ENCODE measurements around the gene LAMA5.

LAMA5 gene

DNA sequence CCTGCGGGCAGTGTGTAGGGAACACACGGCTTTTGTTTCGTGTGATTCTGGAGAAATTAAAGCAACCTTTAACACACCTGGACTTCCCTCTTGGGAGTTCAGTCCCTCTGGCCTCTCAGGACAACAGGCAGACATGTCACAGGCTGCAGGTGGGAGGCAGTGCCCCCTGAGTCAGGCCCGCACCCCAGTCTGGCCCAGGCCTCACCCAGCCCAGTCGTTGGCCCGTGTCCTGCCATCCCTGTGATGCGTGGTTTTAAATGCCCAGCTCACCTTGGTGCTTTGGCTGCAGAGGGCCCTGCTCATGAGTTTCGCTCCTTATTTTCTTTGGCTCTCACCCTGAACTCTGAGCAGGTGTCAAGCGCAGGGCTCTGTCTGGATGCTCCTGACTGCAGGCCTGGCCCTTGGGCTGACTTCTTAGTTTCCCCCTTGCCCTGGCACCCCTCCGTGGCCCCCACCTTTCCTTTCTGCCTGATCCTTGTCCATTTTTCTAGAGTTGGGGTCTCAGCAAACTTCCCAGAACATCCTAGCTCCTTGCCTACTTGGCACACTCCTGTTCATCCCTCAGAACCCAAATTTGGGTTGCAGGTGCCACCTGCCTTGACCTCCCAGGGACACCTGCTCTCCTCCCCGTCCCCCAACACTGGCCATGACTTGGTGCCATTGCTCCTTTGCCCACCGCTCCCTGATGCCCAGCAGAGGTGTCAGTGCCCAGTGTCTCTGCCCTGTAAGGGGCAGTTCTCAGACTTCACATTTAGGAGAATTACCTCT lies 42.2 kb upstream of the LAMA5 start:
- in situ Hi-C loops (cut with HindIII; ENCODE audit: low pct_unique_long_range_greater_than_20kb, low sequenced_read_pairs), result no loop called here
- no peak for DNase-seq (ENCODE audit: low read depth in 1 of 2, low spot score in 1 of 2)
- TF ChIP-seq JUND (IDR thresholded peaks at IDR 0.05; ENCODE audit: low read depth), result no peak

DNA sequence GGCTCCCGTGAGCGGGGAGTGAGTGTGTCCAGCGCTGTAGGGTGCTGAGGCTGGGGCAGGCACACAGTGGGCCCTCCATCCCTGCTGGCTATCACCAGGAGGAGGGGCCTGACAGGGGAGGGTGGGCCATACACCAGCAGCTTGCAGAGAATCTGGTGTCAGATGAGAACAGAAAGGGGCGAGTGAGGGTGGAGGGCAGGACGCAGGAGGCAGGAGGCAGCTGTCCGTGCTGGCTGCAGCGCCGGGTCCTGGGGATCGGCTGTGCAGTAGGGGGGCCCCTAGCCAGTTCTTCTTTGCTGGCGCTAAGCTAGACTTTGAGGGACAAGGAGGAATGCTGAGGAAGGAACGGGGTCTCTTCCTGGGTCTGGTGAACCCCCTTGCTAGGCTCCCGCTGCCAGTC lies 41.5 kb upstream of the LAMA5 start:
- in situ Hi-C loops (cut with HindIII; ENCODE audit: low pct_unique_long_range_greater_than_20kb, low sequenced_read_pairs), result no loop called here
- no peak for DNase-seq (ENCODE audit: low read depth in 1 of 2, low spot score in 1 of 2)
- TF ChIP-seq JUND (IDR thresholded peaks at IDR 0.05; ENCODE audit: low read depth), result no peak

DNA sequence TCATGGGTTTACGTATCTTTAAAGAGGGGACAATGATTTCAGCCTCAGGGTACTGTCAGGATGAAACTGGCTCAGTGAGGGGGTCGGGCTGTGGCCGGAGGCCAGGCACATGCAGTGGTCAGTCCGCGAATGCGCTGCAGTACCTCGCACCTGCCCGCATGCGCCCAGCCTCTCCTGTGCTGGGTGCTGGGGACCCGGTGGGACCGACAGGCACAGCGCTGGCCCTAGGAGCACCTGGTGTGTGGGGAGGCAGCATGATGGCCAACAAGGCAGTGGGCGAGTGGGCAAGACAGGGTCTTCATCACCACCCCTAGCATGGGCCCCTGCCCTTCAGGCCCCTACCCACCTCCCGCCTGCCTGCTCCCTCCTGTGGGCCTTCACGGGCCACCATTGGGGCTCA lies 40.9 kb upstream of the LAMA5 start:
- no peak for TF ChIP-seq JUND (IDR thresholded peaks at IDR 0.05; ENCODE audit: low read depth)
- in situ Hi-C loops (cut with HindIII; ENCODE audit: low pct_unique_long_range_greater_than_20kb, low sequenced_read_pairs), result no loop called here
- DNase-seq (ENCODE audit: low read depth in 1 of 2, low spot score in 1 of 2), result no peak

DNA sequence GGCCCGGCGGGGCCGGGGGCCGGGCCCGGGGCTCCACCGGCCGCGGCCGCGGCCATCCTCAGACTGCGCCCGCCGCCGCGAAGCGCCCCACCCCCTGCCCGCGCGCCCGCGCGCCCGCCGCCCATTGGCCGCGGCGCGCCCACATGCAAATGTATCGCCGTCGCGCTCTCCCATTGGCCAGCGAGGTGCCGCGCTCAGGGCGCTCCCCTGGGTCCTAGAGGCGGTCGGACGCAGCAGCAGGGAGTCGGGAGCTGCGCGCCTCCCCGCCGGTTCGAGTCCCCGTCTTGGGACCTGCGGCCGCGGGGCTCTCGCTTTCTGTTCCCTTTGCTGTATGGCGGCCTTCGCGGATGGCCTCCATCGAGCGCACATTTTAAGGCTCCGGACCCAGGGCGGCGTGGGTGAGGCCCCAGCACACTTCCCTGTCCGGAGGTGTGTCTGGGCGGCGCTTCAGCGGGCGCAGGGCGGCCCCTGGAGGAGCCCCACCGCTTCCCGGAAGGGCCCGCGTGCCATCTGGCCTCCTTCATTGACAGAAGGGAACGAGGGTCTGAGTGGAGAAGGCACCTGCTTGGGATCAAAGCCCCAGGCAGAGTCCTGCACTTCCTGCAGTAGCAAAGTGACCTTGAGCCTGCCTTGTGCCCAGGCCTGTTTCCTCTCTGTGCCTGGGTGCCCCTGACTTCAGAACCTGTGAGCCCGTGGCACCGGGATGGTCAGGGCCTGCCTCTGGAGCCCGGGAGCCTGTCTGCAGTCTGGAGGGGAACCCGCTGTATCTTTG lies 40.3 kb upstream of the LAMA5 start, which contains the start of gene CABLES2:
CABLES2 (minus strand) TSS at position 65 of the 772 bp plus-strand sequence; CDS start at position 56, 9 bp downstream.
- in situ Hi-C loops (cut with HindIII; ENCODE audit: low pct_unique_long_range_greater_than_20kb, low sequenced_read_pairs), result no loop called here
- DNase-seq (ENCODE audit: low read depth in 1 of 2, low spot score in 1 of 2), result peak; percentile 97
- no peak for TF ChIP-seq JUND (IDR thresholded peaks at IDR 0.05; ENCODE audit: low read depth)

DNA sequence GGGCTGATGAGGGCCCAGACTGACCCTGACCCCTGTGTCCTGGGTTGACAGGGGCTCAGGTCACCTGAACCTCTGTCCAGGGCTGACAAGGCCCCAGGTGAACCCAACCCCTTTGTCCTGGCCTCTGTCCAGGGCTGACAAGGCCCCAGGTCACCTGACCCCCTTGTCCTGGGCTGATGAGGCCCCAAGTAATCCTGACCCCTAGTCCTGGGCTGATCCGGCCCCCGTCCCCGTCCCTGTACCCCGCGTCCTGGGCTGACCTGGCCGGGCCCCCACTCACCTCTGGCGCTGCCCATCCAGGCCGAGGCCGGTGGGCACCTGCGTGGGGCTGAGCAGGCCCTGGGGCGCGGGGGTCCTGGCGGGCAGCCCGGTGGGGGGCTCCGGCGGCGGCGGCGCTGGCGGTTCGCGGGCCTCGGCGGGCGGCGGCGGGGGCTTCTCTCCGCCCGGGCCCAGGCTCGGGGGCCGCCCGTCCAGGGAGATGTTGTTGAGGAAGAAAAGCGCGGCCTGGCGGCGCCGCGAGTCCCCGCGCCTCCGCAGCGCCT lies 39.6 kb upstream of the LAMA5 start:
- no peak for TF ChIP-seq JUND (IDR thresholded peaks at IDR 0.05; ENCODE audit: low read depth)
- in situ Hi-C loops (cut with HindIII; ENCODE audit: low pct_unique_long_range_greater_than_20kb, low sequenced_read_pairs), result no loop called here
- DNase-seq (ENCODE audit: low read depth in 1 of 2, low spot score in 1 of 2), result no peak

DNA sequence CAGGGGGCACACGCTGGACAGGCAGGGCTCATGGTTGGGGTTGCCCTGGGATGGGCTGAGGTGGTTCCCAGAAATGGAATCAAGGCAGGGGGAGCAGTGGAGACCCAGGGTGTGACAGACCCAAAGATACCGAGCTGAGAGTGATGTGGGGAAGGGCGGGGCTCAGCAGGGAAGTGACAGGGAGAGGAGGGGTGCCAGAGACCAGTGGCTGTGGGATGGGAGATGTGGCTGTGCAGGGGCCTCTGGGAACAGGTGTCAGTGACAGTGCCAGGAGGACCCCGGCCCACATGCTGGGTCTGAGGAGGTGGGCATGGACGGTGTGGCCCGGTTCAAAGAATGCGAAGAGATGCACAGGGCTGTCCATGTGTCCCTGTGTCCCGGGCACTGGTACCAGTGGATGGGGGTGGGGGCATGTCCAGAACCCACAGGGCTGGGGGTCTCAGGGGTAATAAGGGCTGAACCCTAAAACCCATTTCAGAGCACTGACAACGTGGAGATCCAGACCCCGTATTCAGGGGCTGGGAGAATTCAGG lies 38.9 kb upstream of the LAMA5 start:
- DNase-seq (ENCODE audit: low read depth in 1 of 2, low spot score in 1 of 2), result no peak
- in situ Hi-C loops (cut with HindIII; ENCODE audit: low pct_unique_long_range_greater_than_20kb, low sequenced_read_pairs), result no loop called here
- TF ChIP-seq JUND (IDR thresholded peaks at IDR 0.05; ENCODE audit: low read depth), result no peak

DNA sequence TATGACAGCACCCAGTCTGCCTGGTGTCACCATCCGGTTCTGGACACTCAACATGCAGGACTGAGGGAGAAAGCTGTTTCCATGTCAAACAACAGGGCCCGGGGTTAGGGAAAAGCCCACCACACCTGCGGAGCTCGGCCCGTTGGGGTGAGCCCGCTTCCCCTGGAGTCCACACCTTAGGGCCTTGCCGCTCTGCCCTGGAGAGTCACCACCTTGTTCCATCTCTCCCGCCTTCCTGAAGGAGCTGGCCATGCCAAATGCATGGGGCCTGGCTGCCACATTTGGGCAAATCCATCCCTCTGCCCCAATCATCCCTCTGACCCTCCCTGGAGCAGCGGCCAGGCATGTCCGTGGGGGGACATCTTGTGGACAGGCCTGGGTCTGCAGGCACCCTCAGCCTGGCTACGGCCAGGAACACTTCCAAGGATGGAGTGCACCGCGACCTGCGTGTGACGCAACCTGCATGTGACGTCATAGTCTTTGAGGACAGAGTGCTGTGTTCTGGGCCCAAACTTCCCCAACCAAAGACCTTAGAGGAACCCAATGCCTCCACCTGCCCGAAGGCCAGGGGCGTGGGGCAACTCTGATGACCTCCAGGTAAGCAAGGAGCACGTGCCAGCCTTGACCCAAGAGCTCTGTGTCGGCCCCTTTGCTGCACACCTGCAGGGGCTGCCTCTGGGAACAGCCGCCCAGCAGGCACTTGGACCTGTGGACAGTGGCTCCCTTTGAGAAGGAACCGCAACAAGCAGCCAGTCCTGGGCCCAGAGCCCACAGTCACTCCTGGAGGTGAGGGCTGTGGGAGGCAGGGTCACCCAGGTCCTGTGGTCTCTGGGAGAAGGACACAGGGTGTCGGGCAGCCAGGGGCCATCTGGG lies 38.2 kb upstream of the LAMA5 start:
- in situ Hi-C loops (cut with HindIII; ENCODE audit: low pct_unique_long_range_greater_than_20kb, low sequenced_read_pairs), result no loop called here
- no peak for TF ChIP-seq JUND (IDR thresholded peaks at IDR 0.05; ENCODE audit: low read depth)
- DNase-seq (ENCODE audit: low read depth in 1 of 2, low spot score in 1 of 2), result peak; percentile 51 to 72

DNA sequence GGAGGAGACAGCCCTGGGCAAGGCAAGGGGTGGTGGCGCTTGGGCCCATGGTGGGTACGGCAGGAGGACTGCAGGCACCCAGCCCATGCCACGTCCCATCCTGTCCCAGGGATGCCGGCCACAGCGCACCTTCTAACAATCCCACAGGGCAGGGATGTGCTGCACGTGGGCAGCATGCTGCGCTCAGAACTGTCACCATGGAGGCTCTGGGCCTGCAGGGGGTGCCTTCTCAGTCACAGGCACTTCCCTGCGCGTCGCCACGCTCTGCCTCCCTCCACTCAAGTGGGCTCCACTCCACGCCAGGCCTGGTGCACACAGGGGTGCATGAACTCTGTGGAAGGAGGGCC lies 37.6 kb upstream of the LAMA5 start:
- no peak for TF ChIP-seq JUND (IDR thresholded peaks at IDR 0.05; ENCODE audit: low read depth)
- in situ Hi-C loops (cut with HindIII; ENCODE audit: low pct_unique_long_range_greater_than_20kb, low sequenced_read_pairs), result no loop called here
- no peak for DNase-seq (ENCODE audit: low read depth in 1 of 2, low spot score in 1 of 2)

DNA sequence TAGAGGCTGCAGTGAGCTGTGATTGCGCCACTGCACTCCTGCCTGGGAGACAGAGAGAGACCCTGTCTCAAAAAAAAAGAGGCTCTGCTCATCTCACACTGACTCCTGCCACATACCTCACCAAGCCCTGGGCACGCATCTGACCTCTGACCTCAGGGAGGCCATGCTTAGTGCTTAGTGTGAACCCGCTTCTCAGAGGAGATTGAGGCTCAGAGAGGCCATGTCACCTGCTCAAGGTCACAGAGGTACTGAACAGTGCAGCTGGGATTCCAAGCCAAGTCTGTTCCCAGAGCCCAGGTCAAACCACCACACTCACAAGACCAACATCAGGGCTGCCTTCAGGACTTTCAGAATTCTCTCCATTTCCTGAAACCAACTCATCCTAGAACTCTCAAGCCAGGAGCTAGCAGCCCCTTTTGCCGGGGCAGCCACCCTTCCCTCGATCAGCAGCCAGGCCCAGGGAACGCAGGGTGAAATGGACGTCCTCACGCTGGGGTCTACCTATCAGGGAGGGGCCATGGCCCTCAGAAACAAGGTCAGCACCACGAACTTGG lies 37.1 kb upstream of the LAMA5 start:
- no peak for TF ChIP-seq JUND (IDR thresholded peaks at IDR 0.05; ENCODE audit: low read depth)
- in situ Hi-C loops (cut with HindIII; ENCODE audit: low pct_unique_long_range_greater_than_20kb, low sequenced_read_pairs), result no loop called here
- no peak for DNase-seq (ENCODE audit: low read depth in 1 of 2, low spot score in 1 of 2)

DNA sequence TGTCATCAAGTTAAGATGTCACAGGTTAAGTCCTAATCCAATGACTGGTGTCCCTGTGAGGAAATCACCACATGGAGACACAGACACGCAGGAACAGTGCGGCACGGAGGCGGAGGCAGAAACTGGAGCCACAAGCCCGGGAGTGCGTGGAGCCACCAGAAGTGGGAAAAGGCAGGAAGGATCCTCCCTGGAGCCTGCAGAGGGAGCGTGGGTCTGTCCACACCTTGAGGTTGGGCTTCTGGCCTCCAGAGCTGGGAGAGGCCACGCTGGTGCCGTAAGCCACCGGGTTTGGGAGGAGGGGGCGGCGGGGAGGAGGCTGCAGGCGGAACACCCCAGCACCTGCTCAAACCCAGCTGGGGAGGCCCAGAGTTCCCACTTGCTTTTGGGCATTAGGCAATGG lies 36.2 kb upstream of the LAMA5 start:
- in situ Hi-C loops (cut with HindIII; ENCODE audit: low pct_unique_long_range_greater_than_20kb, low sequenced_read_pairs), result no loop called here
- DNase-seq (ENCODE audit: low read depth in 1 of 2, low spot score in 1 of 2), result no peak
- no peak for TF ChIP-seq JUND (IDR thresholded peaks at IDR 0.05; ENCODE audit: low read depth)

DNA sequence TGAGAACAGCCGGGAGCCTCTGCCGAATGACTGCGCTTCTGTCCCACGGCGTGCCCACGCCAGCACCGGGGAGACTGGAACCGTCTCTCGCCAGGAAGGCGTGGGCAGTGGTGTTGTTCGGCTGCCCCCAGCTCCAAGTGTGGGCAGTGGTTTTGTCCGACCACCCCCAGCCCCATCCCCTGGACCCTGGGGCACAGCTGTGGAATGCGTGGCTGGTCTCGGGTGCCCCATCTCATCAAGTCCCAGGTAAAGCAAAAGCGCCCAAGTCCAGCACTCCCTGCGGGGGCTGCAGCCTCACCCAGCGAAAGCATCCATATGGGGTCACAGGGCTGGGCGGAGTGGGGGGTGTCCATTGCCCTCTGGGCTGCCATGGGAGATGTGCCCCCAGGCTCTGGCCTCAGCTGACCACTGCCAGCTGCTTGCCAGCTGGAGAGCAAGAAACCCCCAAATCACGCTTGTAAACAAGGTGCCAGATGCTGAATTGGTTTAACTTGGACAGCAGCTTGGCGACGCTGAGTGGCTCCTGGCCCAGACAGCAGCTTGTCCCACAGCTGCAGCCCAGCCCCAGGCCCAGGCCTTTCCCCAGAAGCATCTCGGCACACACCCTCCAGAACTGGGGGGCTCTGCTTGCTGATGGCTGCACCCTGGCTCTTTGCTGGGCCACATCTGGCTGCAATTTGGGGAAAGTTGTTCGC lies 35.5 kb upstream of the LAMA5 start:
- TF ChIP-seq JUND (IDR thresholded peaks at IDR 0.05; ENCODE audit: low read depth), result no peak
- DNase-seq (ENCODE audit: low read depth in 1 of 2, low spot score in 1 of 2), result no peak
- in situ Hi-C loops (cut with HindIII; ENCODE audit: low pct_unique_long_range_greater_than_20kb, low sequenced_read_pairs), result no loop called here

All from T47D (cell line).